LNCaP clone FGC (cell line): ENCODE data around the gene MDP1.
"Not testable (repeated sequence)": the region's sequence is repeated elsewhere in the genome, so short reads cannot be mapped to it uniquely, and the experiment has no call there.

Experiments used
- DNase-seq: peaks from one replicate; pipeline ENCODE4 v3.0.0-alpha.2; 2011; ENCODE audit warnings: low read depth
- H3K4me3 ChIP-seq: 2 replicates; pipeline ENCODE4 v1.5.1; 2011; ENCODE audit warnings: mild to moderate bottlenecking, low read depth, low read length, control low read depth
- TF ChIP-seq, protein P1 (sequence below): IDR thresholded peaks from 2 replicates; pipeline ENCODE4 v1.5.1; 2012; ENCODE audit warnings: mild to moderate bottlenecking; ENCODE audit not compliant: control insufficient read depth, insufficient read depth; ENCODE audit errors: extremely low read depth

Gene MDP1

DNA sequence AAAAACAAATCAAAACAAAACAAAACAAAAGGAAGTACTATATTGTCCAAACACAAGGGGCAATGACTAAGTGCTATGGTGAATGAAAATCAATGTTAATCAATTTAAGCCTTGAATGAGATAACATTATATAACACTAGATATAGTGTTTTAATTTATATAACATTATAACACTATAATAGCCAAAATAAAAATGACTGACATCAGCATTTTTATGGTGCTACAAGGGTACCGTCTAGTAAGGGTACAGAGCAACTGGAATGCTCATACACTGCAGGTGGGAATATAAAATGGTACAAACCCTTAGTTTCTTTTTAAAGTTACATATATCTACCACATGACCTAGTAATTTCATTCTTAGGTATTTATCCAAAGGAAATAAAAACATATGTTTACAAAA, 10.6 kb upstream of the MDP1 start:
- TF ChIP-seq, protein P1, sequence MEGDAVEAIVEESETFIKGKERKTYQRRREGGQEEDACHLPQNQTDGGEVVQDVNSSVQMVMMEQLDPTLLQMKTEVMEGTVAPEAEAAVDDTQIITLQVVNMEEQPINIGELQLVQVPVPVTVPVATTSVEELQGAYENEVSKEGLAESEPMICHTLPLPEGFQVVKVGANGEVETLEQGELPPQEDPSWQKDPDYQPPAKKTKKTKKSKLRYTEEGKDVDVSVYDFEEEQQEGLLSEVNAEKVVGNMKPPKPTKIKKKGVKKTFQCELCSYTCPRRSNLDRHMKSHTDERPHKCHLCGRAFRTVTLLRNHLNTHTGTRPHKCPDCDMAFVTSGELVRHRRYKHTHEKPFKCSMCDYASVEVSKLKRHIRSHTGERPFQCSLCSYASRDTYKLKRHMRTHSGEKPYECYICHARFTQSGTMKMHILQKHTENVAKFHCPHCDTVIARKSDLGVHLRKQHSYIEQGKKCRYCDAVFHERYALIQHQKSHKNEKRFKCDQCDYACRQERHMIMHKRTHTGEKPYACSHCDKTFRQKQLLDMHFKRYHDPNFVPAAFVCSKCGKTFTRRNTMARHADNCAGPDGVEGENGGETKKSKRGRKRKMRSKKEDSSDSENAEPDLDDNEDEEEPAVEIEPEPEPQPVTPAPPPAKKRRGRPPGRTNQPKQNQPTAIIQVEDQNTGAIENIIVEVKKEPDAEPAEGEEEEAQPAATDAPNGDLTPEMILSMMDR, result no peak
- no peak overlapping the region for H3K4me3 ChIP-seq
- DNase-seq, result no peak

DNA sequence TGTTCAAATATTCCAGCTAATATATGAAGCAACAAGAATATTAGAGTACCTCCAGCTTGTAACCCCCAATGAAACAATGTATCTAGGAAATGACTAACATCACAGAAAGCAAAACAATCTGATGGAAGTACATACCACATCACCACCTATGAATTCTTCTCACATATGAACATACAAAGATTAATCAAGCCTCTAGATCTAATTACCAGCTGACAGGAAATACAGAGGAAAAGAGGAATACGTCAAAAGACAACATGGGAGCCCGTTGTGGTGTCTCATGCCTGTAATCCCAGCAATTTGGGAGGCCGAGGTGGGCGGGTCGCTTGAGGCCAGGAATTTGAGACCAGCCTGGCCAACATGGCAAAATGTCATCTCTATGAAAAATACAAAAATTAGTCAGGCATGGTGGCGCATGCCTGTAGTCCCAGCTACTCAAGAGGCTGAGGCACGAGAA, 8.8 kb upstream of the MDP1 start:
- TF ChIP-seq, protein P1, result no peak
- no peak for DNase-seq

DNA sequence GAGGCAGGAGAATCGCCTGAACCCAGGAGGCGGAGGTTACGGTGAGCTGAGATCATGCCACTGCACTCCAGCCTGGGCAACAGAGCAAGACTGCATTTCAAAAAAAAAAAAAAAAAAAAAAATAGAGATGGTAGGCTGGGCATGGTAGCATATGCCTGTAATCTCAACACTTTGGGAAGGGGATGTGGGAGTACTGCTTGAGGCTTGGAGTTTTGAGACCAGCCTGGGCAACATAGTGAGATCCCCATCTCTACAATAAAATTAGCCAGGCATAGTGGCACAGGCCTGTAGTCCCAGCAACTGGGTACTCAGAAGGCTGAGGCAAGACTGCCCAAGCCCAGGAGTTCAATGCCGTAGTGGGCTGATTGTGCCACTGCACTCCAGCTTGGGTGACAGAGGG, 7.1 kb upstream of the MDP1 start:
- H3K4me3 ChIP-seq, DNase-seq: not testable (repeated sequence)

More for the DNA sequence above, 8.8 kb upstream of the MDP1 start:
- no peak overlapping the region for H3K4me3 ChIP-seq

GRCh38 chr14:24219521-24219920, 3.7 kb upstream of the MDP1 start:
- TF ChIP-seq, protein P1, result no peak
- no peak overlapping the region for H3K4me3 ChIP-seq
- DNase-seq, result no peak

- H3K4me3 ChIP-seq, result no peak overlapping the region
- TF ChIP-seq, protein P1, result no peak
- DNase-seq, result no peak
Observed at GRCh38 chr14:24219080-24219479, 3.2 kb upstream of the MDP1 start.

- not testable (repeated sequence) for DNase-seq, H3K4me3 ChIP-seq
Observed at GRCh38 chr14:24216876-24217275, 1.0 kb upstream of the MDP1 start.

DNA sequence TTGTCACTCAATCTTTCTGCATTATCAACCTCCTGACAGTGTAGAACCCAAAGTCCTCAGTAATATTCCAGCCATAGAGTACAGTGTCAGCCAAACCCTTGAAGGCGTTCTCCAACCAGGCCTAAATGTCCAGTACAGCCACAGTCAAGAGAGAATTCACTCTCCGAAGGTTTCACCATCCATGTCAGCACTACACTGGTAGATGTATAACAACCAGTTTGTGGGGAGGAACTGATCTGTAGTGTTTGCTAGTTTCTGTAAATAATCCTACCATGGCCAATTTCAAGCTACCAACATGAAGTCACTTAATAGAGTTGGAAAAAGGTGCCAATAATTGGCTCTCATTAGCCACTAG, 456 bp upstream of the MDP1 start:
- peak overlapping the region; percentile 93 for H3K4me3 ChIP-seq
- DNase-seq, result no peak
- TF ChIP-seq, protein P1, result no peak

DNA sequence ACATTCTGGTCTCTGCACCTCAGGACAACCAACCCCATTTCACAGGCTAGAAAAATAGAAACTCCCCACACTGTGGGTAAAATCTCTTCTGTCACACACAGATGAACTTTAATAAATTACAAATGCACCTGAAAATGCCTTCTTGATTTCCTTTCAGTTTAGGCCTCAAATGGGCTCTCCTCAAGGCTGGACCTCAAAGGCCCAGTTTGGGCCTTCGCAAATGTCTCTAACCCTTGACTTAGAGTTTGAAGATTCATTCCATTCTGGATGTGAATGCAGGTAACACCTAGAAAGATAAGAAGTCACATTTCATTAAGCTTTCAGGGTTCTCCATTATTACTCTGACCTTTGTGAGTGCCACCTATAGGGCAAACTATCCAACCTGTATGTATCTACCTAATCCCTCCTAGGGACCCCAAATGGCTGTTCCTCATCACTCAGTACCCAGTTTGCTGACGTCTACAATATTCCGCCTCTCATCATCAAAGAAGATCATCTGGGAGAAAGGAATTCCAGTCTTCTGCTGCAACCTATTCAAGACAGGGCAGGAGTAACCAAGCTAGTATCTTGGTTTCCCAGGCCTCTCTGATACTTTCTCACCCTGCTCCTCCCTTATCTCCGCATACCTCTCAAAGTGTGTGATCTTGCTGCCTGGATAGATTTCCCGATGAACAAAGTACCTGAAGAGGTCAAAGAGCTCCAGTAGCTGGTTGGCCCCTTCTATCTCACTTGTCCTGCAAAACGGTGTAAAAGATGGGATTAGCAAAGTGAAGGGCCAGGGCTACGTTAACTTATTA, 1.8 kb downstream of the MDP1 start:
- peak overlapping the region; percentile 64 for H3K4me3 ChIP-seq
- DNase-seq, result no peak
- TF ChIP-seq, protein P1, result no peak
